PC-3 (cell line): Measurements from ENCODE around the gene CRADD. TPM values are rescaled to one million over a fixed set of nuclear protein-coding genes. Genes with fewer than 3 reads are reported as not detected.

Experiments used
- ATAC-seq: fragments of 200-7000 bp; cut with Tn5 transposase; 2 replicates; pipeline ENCODE4 v1.9.1; 2020; ENCODE audit warnings: mild to moderate bottlenecking, moderate library complexity
- BruUV-seq: library from RNA; stranded (reverse); fragments of 400-500 nt; replicated peaks from 2 replicates; lab custom pipeline; 2021; lab: Mats Ljungman, UMichigan
- CTCF ChIA-PET: fragments of 300-600 bp; sonication (Branson Sonifier 250); formaldehyde crosslinking; loops from one replicate; lab custom pipeline; 2022; ENCODE audit warnings: antibody characterized with exemption; lab: Charles Lee
- POLR2A ChIA-PET: fragments of 300-600 bp; sonication (Branson Sonifier 250); formaldehyde crosslinking; loops from one replicate; lab custom pipeline; 2022; ENCODE audit warnings: antibody characterized with exemption; ENCODE audit not compliant: unreplicated experiment; lab: Charles Lee
- DNase-seq: peaks from one replicate; pipeline ENCODE4 v3.0.0-alpha.2; 2015
- H2AFZ ChIP-seq: fragments of 300-600 bp; sonication (generic); 2 replicates; pipeline ENCODE4 v1.6.0; 2016; ENCODE audit warnings: antibody characterized with exemption, low read length
- H3F3A ChIP-seq: fragments of 300-600 bp; sonication (generic); one replicate; pipeline ENCODE4 v1.6.0; 2017; ENCODE audit warnings: antibody characterized with exemption, low read length, control low read depth, mild to moderate bottlenecking; ENCODE audit not compliant: unreplicated experiment
- H3K27ac ChIP-seq: fragments of 300-600 bp; sonication (generic); 2 replicates; pipeline ENCODE4 v1.5.1; 2016; ENCODE audit warnings: mild to moderate bottlenecking, low read length
- H3K27me3 ChIP-seq: fragments of 300-600 bp; sonication (generic); 2 replicates; pipeline ENCODE4 v1.6.1; 2016; ENCODE audit warnings: low read length, mixed read lengths
- H3K36me3 ChIP-seq: fragments of 300-600 bp; sonication (generic); 2 replicates; pipeline ENCODE4 v1.6.1; 2016; ENCODE audit warnings: low read depth, mixed run types, low read length, mixed read lengths
- H3K4me1 ChIP-seq: fragments of 300-600 bp; sonication (generic); 2 replicates; pipeline ENCODE4 v1.5.1; 2016; ENCODE audit warnings: low read length; ENCODE audit not compliant: insufficient read depth
- H3K4me2 ChIP-seq: fragments of 300-600 bp; sonication (generic); 2 replicates; pipeline ENCODE4 v1.6.0; 2016; ENCODE audit warnings: low read length
- H3K4me3 ChIP-seq: fragments of 300-600 bp; sonication (generic); 2 replicates; pipeline ENCODE4 v1.5.1; 2016; ENCODE audit warnings: mild to moderate bottlenecking, low read length, mixed read lengths
- H3K79me2 ChIP-seq: fragments of 300-600 bp; sonication (generic); 2 replicates; pipeline ENCODE4 v1.6.1; 2017; ENCODE audit warnings: low read length, mixed read lengths
- H3K9ac ChIP-seq: fragments of 300-600 bp; sonication (generic); 2 replicates; pipeline ENCODE4 v1.6.0; 2016; ENCODE audit warnings: mild to moderate bottlenecking, low read length
- H3K9me2 ChIP-seq: fragments of 300-600 bp; sonication (generic); replicated peaks from 2 replicates; pipeline ENCODE4 v1.6.1; 2016; ENCODE audit warnings: mixed run types, low read length, mixed read lengths
- H3K9me3 ChIP-seq: fragments of 300-600 bp; sonication (generic); 2 replicates; pipeline ENCODE4 v1.6.1; 2016; ENCODE audit warnings: low read length, mixed read lengths
- H4K20me1 ChIP-seq: fragments of 300-600 bp; sonication (generic); 2 replicates; pipeline ENCODE4 v1.6.1; 2016; ENCODE audit warnings: low read length, mixed read lengths
- CTCF ChIP-seq: fragments of 300-600 bp; sonication (generic); conservative IDR thresholded peaks from 2 replicates; pipeline ENCODE4 v1.5.1; 2017; ENCODE audit warnings: antibody characterized with exemption, low read depth, mild to moderate bottlenecking, low read length
- EZH2 ChIP-seq: fragments of 300-600 bp; sonication (generic); IDR thresholded peaks from one replicate; pipeline ENCODE4 v1.6.1; 2017; ENCODE audit warnings: antibody characterized with exemption, mild to moderate bottlenecking, low read length; ENCODE audit not compliant: unreplicated experiment
- EZH2phosphoT487 ChIP-seq: fragments of 300-600 bp; sonication (generic); IDR thresholded peaks from 2 replicates; pipeline ENCODE4 v1.6.1; 2018; ENCODE audit warnings: mild to moderate bottlenecking, antibody characterized with exemption, low read length, borderline replicate concordance
- intact Hi-C: fragments of 100-400 bp; cut with micrococcal nuclease; formaldehyde crosslinking; loops from 2 replicates; pipeline ENCODE4 v1.9.0; 2023
- total RNA-seq: library from RNA; depleted of rRNA; stranded (reverse); fragments of >200 nt; gene quantifications from 2 replicates; pipeline ENCODE4 v1.2.3, GENCODE V29; 2014

The CRADD gene
- total RNA-seq, 1 experiment from 2014 or later, result 11.4 TPM

- no peaks in the 10 kb centered on the region for H3F3A ChIP-seq
- H3K79me2 ChIP-seq, result no peaks in the 10 kb centered on the region
- no peaks in the 10 kb centered on the region for H3K27me3 ChIP-seq
- POLR2A ChIA-PET, result interaction anchor here (0.7 kb wide), 1 partner anchor 176 kb away, joined by 3 read pairs; no protein-coding TSS in a partner anchor
- no TSS peak for BruUV-seq
- no peaks in the 10 kb centered on the region; the same call in 1 of the 2 replicates for H3K36me3 ChIP-seq
- H2AFZ ChIP-seq, result no peak overlapping the region
- H3K4me2 ChIP-seq, result no peak overlapping the region
- no peak for ATAC-seq
- no peaks in the 10 kb centered on the region for H3K9me2 ChIP-seq
- H3K9ac ChIP-seq, result no peak overlapping the region
- no peaks in the 10 kb centered on the region for H3K4me1 ChIP-seq
- no peak for DNase-seq
- H3K4me3 ChIP-seq, result no peak overlapping the region
- intact Hi-C loops, result no loop called here
- no peaks in the 10 kb centered on the region for H4K20me1 ChIP-seq
- peaks cover 29% of the 10 kb centered on the region; the same call in 1 of the 2 replicates for H3K9me3 ChIP-seq
- no peak for TF ChIP-seq EZH2
- TF ChIP-seq CTCF, result no peak
- no peak for TF ChIP-seq EZH2phosphoT487
- CTCF ChIA-PET, result no interaction called here
- H3K27ac ChIP-seq, result no peak overlapping the region
Measured at GRCh38 chr12:93877446-93877845, 200.3 kb downstream of the CRADD start.

GRCh38 chr12:93879476-93880421 is 202.6 kb downstream of the CRADD start:
- ATAC-seq (peak; percentile 24), DNase-seq (no peak)
- Histone ChIP-seq H3K79me2 (no peaks in the 10 kb centered on the region), H4K20me1 (no peaks in the 10 kb centered on the region), H3K36me3 (no peaks in the 10 kb centered on the region), H3K9me2 (no peaks in the 10 kb centered on the region), H3K4me3 (no peak overlapping the region), H3K9me3 (peaks cover 16% of the 10 kb centered on the region; the same call in 1 of the 2 replicates), H3F3A (no peaks in the 10 kb centered on the region), H3K4me1 (no peaks in the 10 kb centered on the region), H3K27me3 (no peaks in the 10 kb centered on the region), H3K9ac (no peak overlapping the region), H3K4me2 (no peak overlapping the region), H2AFZ (no peak overlapping the region), H3K27ac (no peak overlapping the region)
- CTCF ChIA-PET, result no interaction called here
- TF ChIP-seq CTCF (no peak), EZH2 (no peak), EZH2phosphoT487 (no peak)
- BruUV-seq, result no TSS peak
- intact Hi-C loops, result no loop called here
- POLR2A ChIA-PET, result no interaction called here
